Fibroblast of mammary gland (primary cell): ENCODE results near the gene MAGI2.
"Not testable (repeated sequence)": the region's sequence is repeated elsewhere in the genome, so short reads cannot be mapped to it uniquely, and the experiment has no call there.

Experiments
- DNase-seq: peaks from one replicate; pipeline ENCODE4 v3.0.0-alpha.2; 2010; ENCODE audit warnings: low read depth
- H3K4me3 ChIP-seq: 2 replicates; pipeline ENCODE4 v1.5.1; 2011; ENCODE audit warnings: low read depth, mild to moderate bottlenecking, low read length, moderate library complexity; ENCODE audit not compliant: control insufficient read depth
- TF ChIP-seq, protein P1 (sequence below): conservative IDR thresholded peaks from 2 replicates; pipeline ENCODE4 v1.5.1; 2011; ENCODE audit warnings: low read depth, low read length, inconsistent platforms; ENCODE audit not compliant: control insufficient read depth, insufficient read depth

Gene MAGI2

DNA sequence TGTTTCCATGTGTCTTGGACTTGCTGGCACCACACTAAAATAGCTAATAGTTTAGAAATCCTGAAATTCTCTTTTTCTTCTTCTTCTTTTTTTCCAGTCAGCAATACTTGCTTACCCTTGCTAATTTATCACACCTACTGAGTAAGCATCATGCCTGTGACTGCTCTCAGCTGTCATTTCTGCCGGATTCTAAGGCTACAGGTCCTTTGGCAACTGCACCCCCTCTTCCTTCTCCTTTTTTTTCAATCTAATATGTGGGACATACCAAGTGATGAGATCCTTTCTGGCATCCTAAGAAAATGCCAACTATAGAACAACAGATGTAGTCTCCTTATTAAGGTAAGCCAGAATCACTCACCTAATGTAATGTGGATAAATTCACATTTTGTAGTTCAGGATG is 444.7 kb downstream of the MAGI2 start:
- DNase-seq, result no peak
- H3K4me3 ChIP-seq, result no peak overlapping the region
- TF ChIP-seq, protein P1, sequence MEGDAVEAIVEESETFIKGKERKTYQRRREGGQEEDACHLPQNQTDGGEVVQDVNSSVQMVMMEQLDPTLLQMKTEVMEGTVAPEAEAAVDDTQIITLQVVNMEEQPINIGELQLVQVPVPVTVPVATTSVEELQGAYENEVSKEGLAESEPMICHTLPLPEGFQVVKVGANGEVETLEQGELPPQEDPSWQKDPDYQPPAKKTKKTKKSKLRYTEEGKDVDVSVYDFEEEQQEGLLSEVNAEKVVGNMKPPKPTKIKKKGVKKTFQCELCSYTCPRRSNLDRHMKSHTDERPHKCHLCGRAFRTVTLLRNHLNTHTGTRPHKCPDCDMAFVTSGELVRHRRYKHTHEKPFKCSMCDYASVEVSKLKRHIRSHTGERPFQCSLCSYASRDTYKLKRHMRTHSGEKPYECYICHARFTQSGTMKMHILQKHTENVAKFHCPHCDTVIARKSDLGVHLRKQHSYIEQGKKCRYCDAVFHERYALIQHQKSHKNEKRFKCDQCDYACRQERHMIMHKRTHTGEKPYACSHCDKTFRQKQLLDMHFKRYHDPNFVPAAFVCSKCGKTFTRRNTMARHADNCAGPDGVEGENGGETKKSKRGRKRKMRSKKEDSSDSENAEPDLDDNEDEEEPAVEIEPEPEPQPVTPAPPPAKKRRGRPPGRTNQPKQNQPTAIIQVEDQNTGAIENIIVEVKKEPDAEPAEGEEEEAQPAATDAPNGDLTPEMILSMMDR, result no peak

DNA sequence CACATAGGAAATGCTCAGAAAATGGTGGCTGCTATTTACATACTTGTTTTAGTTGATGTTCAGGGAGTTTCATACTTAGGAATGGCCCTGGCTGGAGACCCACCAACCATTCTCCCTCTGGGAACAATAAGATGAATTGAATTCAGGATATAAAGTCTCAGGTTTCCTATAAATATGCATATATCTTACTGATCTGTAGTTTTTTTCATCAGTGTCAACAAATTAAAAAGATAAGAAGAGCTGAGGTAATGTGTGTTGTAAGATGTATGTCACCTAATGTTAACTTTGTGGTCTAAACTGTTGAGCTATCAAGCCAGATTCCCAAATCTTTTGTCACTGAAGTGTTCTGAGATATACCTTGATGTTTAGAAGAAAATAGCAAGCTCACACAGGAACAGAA is 457.5 kb downstream of the MAGI2 start:
- no peak for DNase-seq
- TF ChIP-seq, protein P1, result no peak
- no peak overlapping the region for H3K4me3 ChIP-seq

DNA sequence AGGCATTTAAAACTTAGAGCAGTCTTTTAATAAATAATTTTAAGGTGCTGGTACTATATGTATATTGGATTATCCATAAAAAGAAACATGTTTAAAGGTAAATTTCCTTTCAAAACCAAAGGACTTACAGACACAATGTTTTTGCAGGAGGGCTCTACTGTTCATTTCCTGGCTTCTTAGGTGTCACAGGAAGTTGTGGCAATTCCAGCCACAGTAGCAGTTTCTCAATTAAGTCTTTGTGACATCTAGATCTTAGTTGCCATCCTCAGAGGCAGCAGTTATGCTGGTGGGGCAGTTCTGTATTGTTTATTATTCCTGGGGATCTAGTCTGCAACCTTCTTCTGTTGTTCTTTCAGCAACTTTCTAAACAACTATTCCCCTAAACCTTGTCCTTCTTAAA is 460.1 kb downstream of the MAGI2 start:
- TF ChIP-seq, protein P1, result no peak
- no peak overlapping the region for H3K4me3 ChIP-seq
- no peak for DNase-seq

DNA sequence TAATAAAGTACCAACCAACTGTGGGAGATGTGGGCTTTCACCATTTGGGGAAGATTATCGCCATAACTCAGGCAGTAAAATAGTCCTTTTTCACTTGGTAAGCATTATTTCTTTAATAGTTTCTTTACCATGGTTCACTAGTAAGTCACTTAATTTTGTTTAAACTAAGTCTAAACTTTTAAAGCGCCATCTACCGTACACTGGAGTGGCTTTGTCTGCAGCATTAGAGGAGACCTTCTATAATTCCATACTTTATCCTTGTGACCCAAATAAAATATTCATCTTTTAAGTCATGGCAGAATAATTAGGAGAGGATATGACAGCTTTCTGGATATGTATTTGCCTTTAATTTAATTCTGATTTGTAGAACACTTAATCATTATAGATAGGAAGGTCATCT is 468.0 kb downstream of the MAGI2 start:
- no peak for DNase-seq
- TF ChIP-seq, protein P1, result no peak
- no peak overlapping the region for H3K4me3 ChIP-seq

DNA sequence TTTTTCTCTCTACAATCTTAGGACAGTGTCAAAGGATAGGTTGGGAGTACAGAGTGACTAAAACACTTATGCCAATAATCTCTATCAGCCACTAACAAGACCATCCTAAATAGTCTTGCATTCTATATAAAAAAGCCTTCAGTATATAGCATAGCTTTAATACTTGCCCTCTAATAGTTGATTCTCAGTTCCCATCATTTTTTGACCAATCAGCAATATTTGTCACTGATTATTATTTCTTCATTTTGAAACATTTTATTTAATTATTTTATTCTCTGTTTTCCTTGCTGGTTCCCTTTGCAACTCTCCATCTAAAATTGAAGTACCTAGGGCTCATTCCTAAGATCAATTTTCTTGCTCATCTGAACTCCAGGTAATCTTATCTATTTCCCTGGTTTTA is 470.0 kb downstream of the MAGI2 start:
- DNase-seq, result no peak
- H3K4me3 ChIP-seq, result no peak overlapping the region
- TF ChIP-seq, protein P1, result no peak

DNA sequence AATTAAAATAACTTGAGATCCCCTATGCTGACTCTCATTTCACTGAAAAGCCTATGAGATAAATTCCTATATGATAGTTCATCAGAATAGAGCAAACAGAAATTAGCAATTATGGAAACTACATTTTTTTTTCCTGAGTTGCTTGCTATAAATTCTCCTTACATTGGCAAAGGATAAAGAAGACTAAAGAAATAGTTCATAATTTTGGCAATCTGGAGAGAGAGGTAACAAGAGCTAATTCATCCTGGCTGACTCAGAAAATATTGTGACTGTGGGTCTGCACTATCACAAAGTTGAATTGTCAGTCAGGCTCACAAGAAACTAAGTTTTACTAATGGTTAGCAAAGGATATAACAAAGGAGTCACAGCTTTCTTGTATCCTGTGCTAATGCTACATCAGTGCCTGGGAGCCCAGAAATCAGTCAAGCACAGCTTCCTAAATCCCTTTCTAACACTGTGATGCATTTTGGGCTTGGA is 483.0 kb downstream of the MAGI2 start:
- no peak overlapping the region for H3K4me3 ChIP-seq
- TF ChIP-seq, protein P1, result no peak
- no peak for DNase-seq

GRCh38 chr7:78968951-78969350 is 484.5 kb downstream of the MAGI2 start:
- no peak for DNase-seq
- TF ChIP-seq, protein P1, result no peak
- no peak overlapping the region for H3K4me3 ChIP-seq

DNA sequence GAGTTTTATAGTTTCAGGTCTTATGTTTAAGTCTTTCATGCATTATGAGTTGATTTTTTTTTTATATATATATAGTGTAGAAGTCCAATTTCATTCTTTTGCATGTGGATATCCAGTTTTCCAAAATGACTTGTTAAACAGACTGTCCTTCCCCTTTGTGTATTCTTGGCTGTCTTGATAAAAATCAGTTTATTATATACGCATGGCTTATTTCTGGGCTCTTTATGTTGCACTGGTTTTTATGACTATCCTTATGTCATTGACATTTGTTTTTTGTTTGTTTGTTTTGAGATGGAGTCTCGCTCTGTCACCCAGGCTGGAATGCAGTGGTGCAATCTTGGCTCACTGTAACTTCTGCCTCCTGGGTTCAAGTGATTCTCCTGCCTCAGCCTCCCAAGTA is 485.9 kb downstream of the MAGI2 start:
- not testable (repeated sequence) for H3K4me3 ChIP-seq, DNase-seq
